HG02884 (cell line): ENCODE data around the gene SLC25A39.
A peak's percentile ranks its signal among the peaks of the same experiment; 100 is the strongest.
"Not testable (repeated sequence)": the region's sequence is repeated elsewhere in the genome, so short reads cannot be mapped to it uniquely, and the experiment has no call there.

Source experiments
- ATAC-seq: cut with Tn5 transposase; IDR thresholded peaks from one replicate; pipeline ENCODE4 v1.9.1; 2021; ENCODE audit warnings: mild to moderate bottlenecking, moderate library complexity; ENCODE audit not compliant: unreplicated experiment

Gene SLC25A39

DNA sequence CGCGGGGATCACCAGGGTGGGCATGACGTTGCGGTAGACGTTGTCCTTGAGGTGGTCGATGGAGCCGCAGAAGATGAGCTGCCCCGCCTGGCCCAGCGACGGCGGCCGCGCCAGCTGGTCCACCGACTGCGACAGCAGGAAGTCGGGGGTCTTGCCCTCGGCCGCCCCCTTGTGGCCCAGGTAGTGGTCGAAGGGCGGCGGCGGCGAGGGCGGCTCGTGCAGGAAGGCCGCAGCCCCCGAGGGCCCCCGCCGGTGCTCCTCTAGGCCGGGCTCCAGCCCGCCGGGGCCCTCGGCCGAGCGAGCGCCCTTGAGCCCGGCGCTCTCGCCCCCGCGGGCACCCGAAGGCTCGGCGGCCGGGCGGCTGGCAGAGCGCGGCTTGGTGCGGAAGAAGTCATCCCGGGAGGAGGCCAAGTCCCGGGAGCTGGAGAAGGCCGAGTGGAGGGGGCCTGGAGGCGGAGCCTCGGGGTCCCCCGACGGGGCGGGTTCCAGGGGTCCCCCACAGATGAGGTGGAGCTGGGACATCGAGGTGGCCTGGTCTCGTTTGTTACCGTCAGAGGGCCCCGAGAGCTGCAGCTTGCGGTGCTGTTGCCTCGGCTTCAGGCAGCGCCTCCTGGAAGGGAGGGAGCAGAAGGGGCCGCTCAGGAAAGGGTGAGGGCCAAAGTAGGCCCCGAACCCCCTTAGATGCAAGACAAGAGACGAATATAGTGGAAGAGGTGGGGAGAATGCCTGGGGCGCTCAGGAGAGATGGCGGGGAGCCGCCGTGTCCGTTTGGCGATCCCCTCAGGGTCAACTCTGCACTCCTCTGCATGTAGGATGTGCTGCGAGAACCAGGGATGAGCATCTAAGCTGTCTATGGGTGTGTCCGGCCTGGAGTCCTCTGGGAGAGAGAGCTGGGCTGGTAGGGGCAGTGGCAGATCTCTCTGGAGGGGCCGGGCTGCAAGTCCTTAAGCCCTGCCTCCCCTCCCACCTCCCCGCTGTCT is 30.2 kb upstream of the SLC25A39 start:
- ATAC-seq: no peak

DNA sequence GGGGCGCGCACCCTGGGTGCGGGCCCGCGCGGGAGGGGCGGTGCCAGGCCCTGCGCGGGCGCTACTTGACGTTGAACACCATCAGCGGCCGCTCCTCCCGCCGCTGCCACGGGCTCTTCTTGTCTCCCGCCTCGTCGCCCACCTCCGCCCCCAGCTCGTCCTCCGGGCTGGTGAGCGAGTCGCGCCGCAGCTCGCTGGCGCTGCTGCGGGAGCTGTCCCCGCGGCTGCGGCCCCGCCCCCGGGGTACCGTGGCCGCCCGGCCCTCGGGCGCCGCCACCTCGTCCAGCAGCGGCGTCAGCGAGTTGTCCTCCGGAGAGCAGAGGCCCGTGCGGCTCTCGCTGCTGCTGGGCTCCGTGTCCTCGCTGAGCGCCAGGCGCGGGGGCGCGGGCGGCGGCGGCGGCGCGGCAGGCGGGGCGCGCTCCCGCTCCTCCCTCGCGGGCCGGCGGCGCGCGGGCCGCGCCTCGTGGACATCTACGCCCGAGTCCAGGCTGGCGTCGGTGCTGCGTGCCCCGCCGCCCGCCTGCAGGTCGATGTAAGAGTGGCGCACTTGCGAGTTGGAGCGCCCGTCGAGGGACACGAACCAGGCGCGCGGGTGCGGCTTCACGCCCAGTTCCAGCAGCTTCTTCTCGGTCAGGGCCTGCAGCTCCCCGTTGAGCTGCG is 29.2 kb upstream of the SLC25A39 start:
- no peak for ATAC-seq

DNA sequence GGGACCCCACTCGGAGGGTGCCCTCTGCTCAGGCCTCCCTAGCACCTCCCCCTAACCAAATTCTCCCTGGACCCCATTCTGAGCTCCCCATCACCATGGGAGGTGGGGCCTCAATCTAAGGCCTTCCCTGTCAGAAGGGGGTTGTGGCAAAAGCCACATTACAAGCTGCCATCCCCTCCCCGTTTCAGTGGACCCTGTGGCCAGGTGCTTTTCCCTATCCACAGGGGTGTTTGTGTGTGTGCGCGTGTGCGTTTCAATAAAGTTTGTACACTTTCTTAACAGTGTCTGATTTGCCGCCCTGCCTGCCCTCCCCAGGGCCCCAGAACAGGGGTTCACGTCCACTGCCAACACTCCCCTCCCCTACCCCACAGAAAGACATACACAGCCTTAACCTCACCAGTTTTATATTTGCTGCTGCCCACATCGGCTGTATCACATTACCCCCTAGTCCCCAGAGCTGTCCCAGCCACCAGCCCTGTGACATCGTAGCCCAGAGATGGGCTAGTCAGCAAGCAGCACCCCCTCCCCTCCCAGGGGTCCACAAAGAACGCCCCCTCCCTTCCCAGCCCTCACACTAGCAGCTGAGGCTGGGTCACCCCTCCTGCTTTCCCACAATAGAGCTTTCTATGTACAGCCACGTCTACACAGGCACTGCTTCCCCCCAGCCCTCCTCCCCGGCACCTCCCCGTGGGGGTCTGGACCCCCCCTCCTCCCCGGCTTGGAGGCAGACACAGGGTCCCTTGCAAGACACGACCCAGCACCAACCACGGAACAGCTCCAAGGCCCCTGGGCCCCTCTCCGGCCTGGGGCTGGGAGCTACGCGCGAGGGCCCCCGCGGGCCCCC is 28.4 kb upstream of the SLC25A39 start:
- ATAC-seq: no peak

DNA sequence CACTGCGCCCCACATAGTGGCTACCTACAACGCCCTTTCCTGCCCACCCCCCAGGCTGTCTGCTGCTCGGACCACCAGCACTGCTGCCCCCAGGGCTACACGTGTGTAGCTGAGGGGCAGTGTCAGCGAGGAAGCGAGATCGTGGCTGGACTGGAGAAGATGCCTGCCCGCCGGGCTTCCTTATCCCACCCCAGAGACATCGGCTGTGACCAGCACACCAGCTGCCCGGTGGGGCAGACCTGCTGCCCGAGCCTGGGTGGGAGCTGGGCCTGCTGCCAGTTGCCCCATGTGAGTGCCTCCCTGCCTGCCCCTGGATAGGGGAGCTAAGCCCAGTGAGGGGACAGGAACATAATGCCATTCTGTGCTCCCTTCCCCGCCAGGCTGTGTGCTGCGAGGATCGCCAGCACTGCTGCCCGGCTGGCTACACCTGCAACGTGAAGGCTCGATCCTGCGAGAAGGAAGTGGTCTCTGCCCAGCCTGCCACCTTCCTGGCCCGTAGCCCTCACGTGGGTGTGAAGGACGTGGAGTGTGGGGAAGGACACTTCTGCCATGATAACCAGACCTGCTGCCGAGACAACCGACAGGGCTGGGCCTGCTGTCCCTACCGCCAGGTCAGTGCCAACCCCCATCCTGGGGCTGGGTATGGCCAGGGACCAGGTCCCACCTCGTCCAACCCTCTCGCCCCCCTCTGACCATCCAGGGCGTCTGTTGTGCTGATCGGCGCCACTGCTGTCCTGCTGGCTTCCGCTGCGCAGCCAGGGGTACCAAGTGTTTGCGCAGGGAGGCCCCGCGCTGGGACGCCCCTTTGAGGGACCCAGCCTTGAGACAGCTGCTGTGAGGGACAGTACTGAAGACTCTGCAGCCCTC is 27.6 kb upstream of the SLC25A39 start:
- no peak for ATAC-seq

DNA sequence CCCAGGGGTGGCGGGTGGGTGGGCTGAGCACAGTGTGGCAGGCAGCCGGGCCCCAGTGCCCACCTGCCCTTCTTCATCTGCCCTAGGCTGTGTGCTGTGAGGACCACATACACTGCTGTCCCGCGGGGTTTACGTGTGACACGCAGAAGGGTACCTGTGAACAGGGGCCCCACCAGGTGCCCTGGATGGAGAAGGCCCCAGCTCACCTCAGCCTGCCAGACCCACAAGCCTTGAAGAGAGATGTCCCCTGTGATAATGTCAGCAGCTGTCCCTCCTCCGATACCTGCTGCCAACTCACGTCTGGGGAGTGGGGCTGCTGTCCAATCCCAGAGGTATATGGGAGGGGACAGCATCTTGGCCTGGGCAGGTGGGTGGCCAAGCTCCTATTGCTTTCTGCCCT is 26.8 kb upstream of the SLC25A39 start:
- ATAC-seq: no peak

DNA sequence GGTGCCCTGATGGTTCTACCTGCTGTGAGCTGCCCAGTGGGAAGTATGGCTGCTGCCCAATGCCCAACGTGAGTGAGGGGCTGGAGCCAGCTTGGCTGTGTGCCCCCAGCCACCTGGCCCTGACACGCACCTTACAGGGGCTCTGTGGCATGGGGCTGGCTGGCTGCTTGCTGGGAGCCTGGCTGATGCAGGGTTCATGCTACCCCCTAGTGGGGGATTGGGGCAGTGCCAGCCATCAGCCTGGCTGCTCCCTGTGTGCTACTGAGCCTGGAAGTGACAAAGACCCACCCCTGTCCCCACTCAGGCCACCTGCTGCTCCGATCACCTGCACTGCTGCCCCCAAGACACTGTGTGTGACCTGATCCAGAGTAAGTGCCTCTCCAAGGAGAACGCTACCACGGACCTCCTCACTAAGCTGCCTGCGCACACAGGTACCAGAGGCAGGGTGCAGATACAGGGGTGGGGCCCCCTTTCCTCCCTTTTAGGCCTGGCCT is 26.2 kb upstream of the SLC25A39 start:
- ATAC-seq: no peak

DNA sequence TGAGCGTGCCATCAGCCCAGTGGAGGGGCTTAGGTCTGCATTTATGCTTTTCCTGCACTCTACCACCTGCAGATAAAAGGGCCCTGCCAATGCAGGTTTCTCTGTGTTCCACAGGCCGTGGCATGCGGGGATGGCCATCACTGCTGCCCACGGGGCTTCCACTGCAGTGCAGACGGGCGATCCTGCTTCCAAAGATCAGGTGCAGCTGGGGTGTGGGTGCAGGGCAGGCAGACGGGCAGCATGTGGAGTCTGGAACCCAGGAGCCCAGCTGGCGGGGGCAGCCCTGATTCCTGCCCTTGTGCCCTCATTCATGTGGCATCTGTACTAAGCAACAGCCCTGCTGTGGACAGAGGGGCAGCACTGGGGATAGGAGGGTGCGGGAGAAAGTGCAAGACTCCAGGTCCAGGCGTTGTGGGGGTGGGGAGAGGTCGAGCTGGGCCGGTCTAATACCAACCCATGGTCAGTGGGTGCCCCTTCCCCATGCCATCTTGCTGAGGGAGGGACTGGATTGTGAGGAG is 25.0 kb upstream of the SLC25A39 start:
- no peak for ATAC-seq

DNA sequence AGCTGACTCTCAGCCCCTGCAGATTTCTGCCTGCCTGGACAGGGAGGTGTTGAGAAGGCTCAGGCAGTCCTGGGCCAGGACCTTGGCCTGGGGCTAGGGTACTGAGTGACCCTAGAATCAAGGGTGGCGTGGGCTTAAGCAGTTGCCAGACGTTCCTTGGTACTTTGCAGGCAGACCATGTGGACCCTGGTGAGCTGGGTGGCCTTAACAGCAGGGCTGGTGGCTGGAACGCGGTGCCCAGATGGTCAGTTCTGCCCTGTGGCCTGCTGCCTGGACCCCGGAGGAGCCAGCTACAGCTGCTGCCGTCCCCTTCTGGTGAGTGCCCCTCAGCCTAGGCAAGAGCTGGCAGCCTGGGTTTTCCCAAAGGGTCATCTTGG is 24.4 kb upstream of the SLC25A39 start:
- ATAC-seq: no peak

DNA sequence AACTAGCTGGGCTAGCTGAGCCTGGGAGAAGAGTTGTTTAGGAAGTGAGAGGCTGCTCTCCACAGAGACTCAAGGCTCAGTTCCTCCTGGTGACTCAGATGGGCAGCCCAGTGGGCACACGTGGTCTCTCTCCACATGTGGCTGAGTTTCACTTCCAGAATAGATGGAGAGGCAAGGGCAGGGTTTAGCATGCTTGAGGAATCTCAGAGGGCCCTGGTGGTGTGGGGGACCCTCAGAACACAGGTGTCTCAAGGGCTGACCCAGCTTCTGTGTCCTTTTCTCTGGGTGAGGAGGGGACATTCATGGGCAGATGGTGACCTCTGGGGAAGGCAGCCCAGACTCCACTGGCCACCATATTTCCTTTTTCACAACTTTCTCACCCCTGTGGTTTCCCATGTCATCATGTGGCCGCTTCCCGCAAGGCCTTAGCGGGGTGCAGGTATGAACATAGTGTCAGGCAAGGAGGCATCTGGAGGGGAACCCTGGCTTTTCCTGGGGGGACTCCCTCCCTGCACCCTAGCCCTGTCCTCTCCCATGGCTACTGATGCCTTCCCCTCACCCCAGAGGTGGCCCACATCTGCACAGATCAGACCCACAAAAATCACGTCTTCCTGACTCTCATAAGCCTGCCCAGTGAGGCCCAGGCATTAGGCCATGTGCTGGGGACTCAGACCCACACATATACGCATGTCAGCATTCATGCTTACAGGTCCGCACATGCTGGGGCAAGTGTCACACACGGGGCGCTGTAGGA is 23.8 kb upstream of the SLC25A39 start:
- ATAC-seq: peak; percentile 36

DNA sequence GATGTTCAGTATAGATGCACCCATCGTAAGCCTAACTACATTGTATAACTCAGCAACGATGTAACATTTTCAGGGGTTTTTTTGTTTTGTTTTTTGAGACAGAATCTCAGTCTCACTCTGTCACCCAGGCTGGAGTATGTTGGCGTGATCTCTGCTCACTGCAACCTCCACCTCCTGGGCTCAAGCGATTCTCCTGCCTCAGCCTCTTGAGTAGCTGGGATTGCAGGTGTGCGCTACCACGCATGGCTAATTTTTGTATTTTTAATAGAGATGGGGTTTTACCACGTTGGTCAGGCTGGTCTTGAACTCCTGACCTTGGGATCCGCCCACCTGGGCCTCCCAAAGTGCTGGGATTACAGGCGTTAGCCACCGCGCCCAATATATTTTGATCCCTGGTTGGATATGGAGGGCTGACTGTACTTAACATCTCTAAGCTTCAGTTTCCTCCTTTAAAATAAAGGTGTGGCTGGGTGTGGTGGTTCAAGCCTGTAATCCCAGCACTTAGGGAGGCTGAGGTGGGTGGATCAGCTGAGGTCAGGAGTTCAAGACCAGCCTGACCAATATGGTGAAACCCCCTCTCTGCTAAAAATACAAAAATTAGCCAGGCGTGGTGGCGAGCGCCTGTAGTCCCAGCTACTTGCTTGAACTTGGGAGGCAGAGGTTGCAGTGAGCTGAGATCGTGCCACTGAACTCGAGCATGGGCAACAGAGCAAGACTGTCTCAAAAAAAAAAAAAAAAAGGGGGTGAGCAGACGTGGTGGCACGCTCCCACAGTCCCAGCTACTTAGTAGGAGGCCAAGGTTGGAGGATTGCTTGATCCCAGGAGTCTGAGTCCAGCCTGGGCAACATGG is 22.8 kb upstream of the SLC25A39 start:
- ATAC-seq: not testable (repeated sequence)

DNA sequence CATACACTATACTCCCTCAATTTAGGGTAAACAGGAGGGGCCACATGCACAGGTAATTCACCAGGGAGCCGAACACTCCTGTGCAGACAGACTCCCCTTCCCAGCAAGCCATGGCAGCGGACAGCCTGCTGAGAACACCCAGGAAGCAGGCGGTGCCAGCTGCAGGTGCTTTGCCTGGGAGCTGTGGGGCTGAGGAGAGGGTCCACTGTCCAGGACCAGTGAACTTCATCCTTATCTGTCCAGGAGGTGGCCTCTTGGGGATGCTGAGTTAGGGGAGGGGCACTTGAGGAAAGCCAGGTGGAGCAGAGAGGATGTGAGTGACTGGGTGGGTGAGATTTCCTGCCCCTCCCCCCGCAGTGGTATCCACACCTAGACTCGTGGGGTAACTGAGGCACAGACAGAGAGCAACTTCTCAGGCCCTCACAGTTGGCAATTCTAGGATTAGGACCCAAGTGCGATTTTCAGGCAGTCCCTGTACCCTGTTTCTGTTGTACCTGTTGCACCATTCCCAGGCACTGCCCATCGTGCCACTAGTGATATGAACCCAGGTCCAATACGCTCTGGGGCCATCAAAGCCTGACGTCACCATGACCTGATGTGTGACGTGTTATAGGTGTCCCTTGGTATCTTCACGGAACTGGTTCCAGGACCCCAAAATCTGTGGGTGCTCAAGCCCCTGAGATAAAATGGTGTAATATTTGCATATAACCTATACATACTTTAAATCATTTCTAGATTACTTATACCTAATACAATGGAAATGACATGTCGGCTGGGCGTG is 21.6 kb upstream of the SLC25A39 start:
- ATAC-seq: no peak

DNA sequence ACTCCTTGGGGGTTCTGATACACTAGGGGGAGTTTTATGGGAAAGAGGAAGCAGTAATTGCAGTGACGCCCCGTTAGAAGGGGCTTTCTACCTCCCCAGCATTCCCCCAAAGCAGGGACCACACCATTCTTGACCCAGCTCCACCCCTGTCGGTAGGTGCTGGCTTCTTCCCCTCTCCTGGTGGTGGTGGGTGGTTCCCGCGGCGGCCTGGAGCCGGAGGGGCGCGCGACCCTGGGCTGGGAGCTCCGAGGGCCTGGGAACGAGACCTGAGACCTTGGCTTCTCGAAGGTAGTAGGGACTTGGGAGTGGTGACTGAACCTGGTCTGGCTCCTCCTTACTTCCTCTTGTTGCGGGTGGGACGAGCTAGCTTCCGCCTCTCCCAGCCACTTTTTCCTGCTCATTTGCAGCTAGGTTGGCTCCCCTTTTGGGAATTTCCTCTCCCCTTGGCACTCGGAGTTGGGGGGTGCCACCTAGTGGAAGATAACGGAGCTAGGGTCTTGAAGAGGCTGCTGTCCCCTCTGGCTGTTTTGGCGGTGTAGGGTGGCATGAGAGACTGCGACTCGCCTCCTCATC is 20.9 kb upstream of the SLC25A39 start:
- no peak for ATAC-seq

DNA sequence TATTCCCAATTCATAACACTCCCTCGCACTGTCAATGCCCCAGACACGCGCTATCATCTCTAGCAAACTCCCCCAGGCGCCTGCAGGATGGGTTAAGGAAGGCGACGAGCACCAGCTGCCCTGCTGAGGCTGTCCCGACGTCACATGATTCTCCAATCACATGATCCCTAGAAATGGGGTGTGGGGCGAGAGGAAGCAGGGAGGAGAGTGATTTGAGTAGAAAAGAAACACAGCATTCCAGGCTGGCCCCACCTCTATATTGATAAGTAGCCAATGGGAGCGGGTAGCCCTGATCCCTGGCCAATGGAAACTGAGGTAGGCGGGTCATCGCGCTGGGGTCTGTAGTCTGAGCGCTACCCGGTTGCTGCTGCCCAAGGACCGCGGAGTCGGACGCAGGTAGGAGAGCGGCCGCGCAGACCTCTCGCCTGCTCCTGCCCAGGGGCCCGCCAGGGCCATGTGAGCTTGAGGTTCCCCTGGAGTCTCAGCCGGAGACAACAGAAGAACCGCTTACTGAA is 20.4 kb upstream of the SLC25A39 start, which contains the start of gene GRN:
Gene GRN, plus strand, starts transcription at position 364 of the 515 bp plus-strand sequence. CDS start 3,863 bp downstream, outside the sequence.
- ATAC-seq: no peak

DNA sequence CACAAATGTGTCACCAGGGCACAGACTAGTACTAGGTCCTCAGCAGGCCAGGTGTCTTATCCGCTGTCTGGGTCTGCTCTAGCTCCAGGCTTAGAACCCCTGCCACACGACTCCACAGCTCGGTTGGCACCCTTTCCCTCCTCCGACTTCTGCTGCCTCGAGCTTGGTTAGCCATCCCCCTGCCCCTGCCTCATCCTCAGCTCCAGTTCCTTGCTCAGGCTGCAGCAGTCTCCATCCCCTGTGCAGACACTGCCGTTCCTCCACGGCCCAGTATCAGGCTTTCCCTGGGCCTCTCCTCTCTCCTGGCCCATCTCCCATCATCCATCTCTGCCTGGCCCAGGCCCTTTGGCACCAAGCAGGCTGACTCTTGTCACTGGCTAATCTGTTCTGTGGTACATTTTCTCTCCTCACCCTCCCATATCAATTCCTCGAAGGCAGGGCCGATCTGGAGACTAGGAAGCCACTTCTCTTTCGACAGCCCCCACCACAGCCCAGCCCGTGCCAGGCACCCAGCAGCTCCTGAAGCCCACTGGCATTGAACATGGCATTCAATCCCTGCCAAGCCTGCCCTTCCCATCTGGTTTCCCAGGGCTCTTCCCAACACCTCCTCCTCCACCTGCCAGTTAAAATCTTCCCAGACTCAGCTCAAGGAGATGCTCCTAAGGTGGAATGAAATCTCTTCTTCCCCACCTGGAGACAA is 19.0 kb upstream of the SLC25A39 start:
- no peak for ATAC-seq

DNA sequence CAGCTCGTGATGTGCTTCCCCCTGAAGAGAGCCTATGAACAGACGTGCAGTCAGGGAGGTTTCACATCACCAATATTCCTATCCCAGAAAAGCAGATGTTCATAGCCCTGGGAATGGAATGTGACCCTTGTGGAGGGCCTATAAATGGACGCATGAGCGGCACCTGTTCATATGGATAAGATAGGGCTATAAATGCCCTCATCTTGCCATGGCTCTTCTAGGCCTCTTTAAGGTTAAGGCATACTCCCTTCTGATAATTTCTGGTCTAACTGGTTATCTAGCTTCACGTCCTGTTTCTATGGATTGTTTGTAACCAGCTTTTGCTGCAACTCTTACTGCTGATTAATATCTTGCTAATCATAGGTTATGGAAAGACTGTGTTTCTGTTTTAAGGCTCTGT is 15.9 kb upstream of the SLC25A39 start:
- ATAC-seq: not testable (repeated sequence)

DNA sequence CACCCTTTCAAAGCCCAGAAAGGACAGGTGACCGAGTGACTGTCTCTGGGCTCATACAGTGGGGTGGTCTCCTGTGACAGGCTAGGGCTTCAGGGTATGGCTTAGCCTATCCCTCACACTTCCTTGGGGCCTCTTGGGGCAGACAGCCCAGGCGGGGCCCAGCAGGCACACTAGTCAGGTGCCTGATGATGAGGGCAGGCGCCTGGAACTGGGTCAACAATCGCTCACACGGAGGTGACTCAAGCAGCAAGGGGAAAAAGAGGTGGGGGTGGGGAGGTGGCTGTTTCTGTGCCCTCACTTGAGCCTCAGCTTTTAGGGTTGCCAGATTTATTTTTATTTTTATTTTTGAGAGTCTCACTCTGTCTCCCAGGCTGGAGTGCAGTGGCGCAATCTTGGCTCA is 14.1 kb upstream of the SLC25A39 start:
- ATAC-seq: no peak
